Measurements from ENCODE around the gene SZT2.

Gene SZT2

DNA sequence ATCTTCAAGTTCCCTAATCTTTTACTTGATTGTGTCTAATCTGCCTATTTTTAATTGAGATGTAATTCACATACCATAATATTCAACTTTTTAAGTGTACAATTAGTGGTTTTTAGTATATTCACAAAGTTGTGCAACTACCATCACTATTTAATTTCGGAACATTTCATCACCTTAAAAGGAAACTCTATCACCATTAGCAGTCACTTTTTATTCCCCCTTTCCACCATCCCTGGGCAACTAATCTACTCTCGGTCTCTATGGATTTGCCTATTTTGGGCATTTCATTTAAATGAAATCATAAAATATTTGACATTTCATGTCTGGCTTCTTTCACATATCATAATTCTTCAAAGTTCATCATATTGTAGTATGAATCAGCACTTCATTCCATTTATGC, 94.7 kb downstream of the SZT2 start:
- no peak overlapping the region for H3K4me2 ChIP-seq (ENCODE audit: low read length)
- no peak overlapping the region for H3K27ac ChIP-seq (ENCODE audit: low read length)
- no peaks in the 10 kb centered on the region for H4K20me1 ChIP-seq (ENCODE audit: insufficient read depth, low read length)
- no peaks in the 10 kb centered on the region for H3K4me1 ChIP-seq (ENCODE audit: low read length)
- H3K27me3 ChIP-seq (ENCODE audit: low read depth, low read length), result peaks cover 4% of the 10 kb centered on the region; the same call in 1 of the 2 replicates
- no peak overlapping the region for H3K4me3 ChIP-seq (ENCODE audit: low read length)
- H2AFZ ChIP-seq (ENCODE audit: low read depth, low read length), result no peak overlapping the region
- TF ChIP-seq EZH2phosphoT487 (IDR thresholded peaks at IDR 0.05; ENCODE audit: low read depth), result no peak
- TF ChIP-seq, protein P1, sequence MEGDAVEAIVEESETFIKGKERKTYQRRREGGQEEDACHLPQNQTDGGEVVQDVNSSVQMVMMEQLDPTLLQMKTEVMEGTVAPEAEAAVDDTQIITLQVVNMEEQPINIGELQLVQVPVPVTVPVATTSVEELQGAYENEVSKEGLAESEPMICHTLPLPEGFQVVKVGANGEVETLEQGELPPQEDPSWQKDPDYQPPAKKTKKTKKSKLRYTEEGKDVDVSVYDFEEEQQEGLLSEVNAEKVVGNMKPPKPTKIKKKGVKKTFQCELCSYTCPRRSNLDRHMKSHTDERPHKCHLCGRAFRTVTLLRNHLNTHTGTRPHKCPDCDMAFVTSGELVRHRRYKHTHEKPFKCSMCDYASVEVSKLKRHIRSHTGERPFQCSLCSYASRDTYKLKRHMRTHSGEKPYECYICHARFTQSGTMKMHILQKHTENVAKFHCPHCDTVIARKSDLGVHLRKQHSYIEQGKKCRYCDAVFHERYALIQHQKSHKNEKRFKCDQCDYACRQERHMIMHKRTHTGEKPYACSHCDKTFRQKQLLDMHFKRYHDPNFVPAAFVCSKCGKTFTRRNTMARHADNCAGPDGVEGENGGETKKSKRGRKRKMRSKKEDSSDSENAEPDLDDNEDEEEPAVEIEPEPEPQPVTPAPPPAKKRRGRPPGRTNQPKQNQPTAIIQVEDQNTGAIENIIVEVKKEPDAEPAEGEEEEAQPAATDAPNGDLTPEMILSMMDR (IDR thresholded peaks at IDR 0.05; ENCODE audit: low read depth, low read length), result no peak
- H3K79me2 ChIP-seq (ENCODE audit: low read length), result no peaks in the 10 kb centered on the region
- H3K9ac ChIP-seq (ENCODE audit: low read length), result no peak overlapping the region
- no peaks in the 10 kb centered on the region for H3K9me3 ChIP-seq (ENCODE audit: insufficient read depth, low read length)
- no peaks in the 10 kb centered on the region for H3K36me3 ChIP-seq (replicated peaks; ENCODE audit: low read depth, low read length)

DNA sequence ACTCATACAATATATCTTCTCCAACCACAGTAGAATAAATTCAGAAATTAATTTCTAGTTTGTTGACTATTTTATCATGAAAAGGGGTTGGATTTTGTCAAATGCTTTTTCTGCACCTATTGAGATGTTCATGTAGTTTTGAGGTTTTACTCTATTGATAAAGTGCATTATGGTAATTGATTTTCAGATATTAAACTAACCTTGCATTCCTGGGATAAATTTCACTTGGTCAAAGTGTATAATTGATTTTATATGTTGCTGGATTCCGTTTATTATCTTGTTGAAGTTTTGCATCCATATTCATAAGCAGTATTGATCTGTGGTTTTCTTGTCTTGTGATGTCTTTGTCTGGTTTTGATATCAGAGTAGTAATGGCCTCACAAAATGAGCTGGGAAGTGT, 98.5 kb downstream of the SZT2 start:
- Histone ChIP-seq H2AFZ (ENCODE audit: low read depth, low read length) (no peak overlapping the region), H3K27me3 (ENCODE audit: low read depth, low read length) (no peaks in the 10 kb centered on the region), H3K4me3 (ENCODE audit: low read length) (no peak overlapping the region), H3K9me3 (ENCODE audit: insufficient read depth, low read length) (no peaks in the 10 kb centered on the region), H3K36me3 (replicated peaks; ENCODE audit: low read depth, low read length) (no peaks in the 10 kb centered on the region), H4K20me1 (ENCODE audit: insufficient read depth, low read length) (no peaks in the 10 kb centered on the region), H3K79me2 (ENCODE audit: low read length) (no peaks in the 10 kb centered on the region), H3K4me1 (ENCODE audit: low read length) (no peaks in the 10 kb centered on the region), H3K9ac (ENCODE audit: low read length) (no peak overlapping the region), H3K4me2 (ENCODE audit: low read length) (no peak overlapping the region), H3K27ac (ENCODE audit: low read length) (no peak overlapping the region)
- TF ChIP-seq EZH2phosphoT487 (IDR thresholded peaks at IDR 0.05; ENCODE audit: low read depth), result no peak
- TF ChIP-seq, protein P1 (IDR thresholded peaks at IDR 0.05; ENCODE audit: low read depth, low read length), result no peak

DNA sequence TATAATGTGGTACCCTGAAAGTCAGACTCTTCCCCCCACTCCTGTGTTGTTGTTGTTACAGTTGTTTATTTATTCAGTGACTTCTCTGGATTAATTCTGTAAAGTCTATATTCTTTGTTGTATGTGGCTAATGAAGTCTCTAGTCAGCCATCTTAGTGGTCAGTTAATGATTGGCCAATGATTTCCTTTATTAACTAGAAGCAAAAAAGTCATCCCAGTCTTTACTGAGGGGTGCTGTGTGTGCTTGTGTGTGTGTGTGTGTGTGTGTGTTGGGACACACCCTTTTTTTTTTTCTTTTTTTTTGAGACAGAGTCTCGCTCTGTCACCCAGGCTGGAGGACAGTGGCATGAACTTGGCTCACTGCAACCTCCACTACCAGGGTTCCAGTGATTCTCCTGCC, 101.4 kb downstream of the SZT2 start:
- no peak overlapping the region for H3K9ac ChIP-seq (ENCODE audit: low read length)
- H3K27me3 ChIP-seq (ENCODE audit: low read depth, low read length), result no peaks in the 10 kb centered on the region; the same call in 1 of the 2 replicates
- H3K79me2 ChIP-seq (ENCODE audit: low read length), result no peaks in the 10 kb centered on the region
- no peak overlapping the region for H2AFZ ChIP-seq (ENCODE audit: low read depth, low read length)
- no peaks in the 10 kb centered on the region for H3K36me3 ChIP-seq (replicated peaks; ENCODE audit: low read depth, low read length)
- H3K4me3 ChIP-seq (ENCODE audit: low read length), result no peak overlapping the region
- H3K9me3 ChIP-seq (ENCODE audit: insufficient read depth, low read length), result no peaks in the 10 kb centered on the region
- no peak overlapping the region for H3K27ac ChIP-seq (ENCODE audit: low read length)
- no peak for TF ChIP-seq EZH2phosphoT487 (IDR thresholded peaks at IDR 0.05; ENCODE audit: low read depth)
- TF ChIP-seq, protein P1 (IDR thresholded peaks at IDR 0.05; ENCODE audit: low read depth, low read length), result no peak
- no peak overlapping the region for H3K4me2 ChIP-seq (ENCODE audit: low read length)
- H3K4me1 ChIP-seq (ENCODE audit: low read length), result no peaks in the 10 kb centered on the region
- no peaks in the 10 kb centered on the region for H4K20me1 ChIP-seq (ENCODE audit: insufficient read depth, low read length)

DNA sequence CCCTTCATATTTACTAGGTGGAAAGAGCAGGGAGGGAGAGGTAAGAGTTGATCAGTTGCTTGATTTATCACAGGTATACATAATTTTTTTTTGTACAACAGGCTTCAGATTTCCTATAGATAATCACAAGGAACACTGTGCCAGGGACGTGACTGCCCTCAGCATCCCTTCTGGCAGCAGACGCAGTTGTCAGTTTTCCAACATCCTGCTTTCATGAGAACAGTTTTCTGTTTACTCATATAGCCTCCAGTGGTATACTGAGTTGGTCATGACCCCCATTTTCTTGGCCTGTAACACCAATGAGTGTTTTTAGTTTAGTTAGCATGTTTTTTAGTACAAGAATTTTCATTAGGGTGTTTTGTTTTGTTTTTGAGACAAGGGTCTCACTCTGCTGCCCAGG, 103.1 kb downstream of the SZT2 start:
- Histone ChIP-seq H3K36me3 (replicated peaks; ENCODE audit: low read depth, low read length) (no peaks in the 10 kb centered on the region), H3K9ac (ENCODE audit: low read length) (no peak overlapping the region), H4K20me1 (ENCODE audit: insufficient read depth, low read length) (no peaks in the 10 kb centered on the region), H3K9me3 (ENCODE audit: insufficient read depth, low read length) (no peaks in the 10 kb centered on the region), H3K27ac (ENCODE audit: low read length) (no peak overlapping the region), H3K4me1 (ENCODE audit: low read length) (no peaks in the 10 kb centered on the region), H3K27me3 (ENCODE audit: low read depth, low read length) (no peaks in the 10 kb centered on the region; the same call in 1 of the 2 replicates), H2AFZ (ENCODE audit: low read depth, low read length) (no peak overlapping the region), H3K4me2 (ENCODE audit: low read length) (no peak overlapping the region), H3K79me2 (ENCODE audit: low read length) (no peaks in the 10 kb centered on the region), H3K4me3 (ENCODE audit: low read length) (no peak overlapping the region)
- no peak for TF ChIP-seq EZH2phosphoT487 (IDR thresholded peaks at IDR 0.05; ENCODE audit: low read depth)
- TF ChIP-seq, protein P1 (IDR thresholded peaks at IDR 0.05; ENCODE audit: low read depth, low read length), result no peak

All from OCI-LY3 (cell line).